Subcutaneous adipose tissue (tissue), 4 donors: ENCODE data around the gene VRK3. TPM values are rescaled to one million over a fixed set of nuclear protein-coding genes. Genes with fewer than 3 reads are reported as not detected.

Experiments used
- CTCF ChIP-seq: fragments of 450-650 bp; IDR thresholded peaks from one replicate; pipeline ENCODE4 v1.5.1; 2016; ENCODE audit warnings: low read depth, mild to moderate bottlenecking, control low read depth, antibody characterized with exemption, moderate library complexity
- total RNA-seq, 4 donors: library from RNA; depleted of rRNA; stranded (reverse); fragments of >200 nt; gene quantifications; one replicate each; pipeline ENCODE4 v1.1.0, GENCODE V29; 2016

The VRK3 gene
- total RNA-seq, 4 donors from 2014 or later, result 16.5 to 29.8 (median 26.8) TPM

GRCh38 chr19:49930483-49931011 is 94.6 kb downstream of the VRK3 start:
- TF ChIP-seq CTCF, result no peak

DNA sequence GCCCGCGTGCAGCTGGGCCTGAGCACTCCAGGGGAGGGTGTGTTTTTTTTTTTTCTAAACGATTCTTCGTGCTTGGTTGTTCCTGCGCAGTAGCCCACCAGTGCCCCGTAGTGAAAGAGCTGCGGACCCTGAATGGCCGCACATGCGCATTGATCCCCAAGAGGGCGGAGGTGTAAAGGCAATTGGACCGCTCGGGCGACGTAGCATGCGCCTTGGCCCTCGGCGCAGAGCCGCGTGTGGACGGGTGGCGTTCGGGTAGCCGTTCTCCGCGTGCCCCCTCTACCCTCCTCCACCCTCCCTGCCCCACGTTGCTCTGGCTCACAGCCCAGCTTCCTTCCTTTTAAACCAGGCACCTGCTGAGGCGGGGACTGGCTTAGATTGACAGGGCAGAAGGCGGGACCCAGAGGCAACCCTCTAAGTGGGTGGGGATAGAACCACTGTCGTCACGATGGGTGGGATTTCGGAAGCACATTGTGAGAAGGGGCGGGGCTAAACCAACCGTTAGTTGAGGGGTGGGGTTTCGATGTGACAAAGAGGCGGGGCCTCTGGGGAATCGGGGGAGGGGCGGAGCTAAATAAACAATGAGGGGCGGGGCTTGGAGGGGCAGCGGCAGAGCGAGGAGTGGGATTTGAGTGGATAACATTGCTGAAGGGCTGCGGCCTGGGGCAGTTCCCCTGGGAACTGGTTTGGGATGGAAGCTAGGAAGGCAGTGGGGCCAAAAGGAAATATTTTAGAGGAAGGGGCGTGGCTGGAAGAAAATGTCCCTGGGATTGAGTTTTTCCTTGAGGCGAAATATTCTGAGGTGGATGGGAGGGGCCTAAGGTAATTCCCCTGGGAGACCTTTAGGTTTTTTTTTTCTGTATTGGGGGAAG is 95.3 kb downstream of the VRK3 start:
- no peak for TF ChIP-seq CTCF

GRCh38 chr19:49929121-49929610 is 96.0 kb downstream of the VRK3 start, which contains the start of the genes ATF5 and NUP62:
Gene ATF5 (plus strand): TSS chr19:49929205. CDS start chr19:49930851, 1,646 bp downstream.
Gene NUP62 (minus strand): TSS chr19:49929504. CDS start chr19:49909807, 19,697 bp downstream.
- TF ChIP-seq CTCF, result no peak

DNA sequence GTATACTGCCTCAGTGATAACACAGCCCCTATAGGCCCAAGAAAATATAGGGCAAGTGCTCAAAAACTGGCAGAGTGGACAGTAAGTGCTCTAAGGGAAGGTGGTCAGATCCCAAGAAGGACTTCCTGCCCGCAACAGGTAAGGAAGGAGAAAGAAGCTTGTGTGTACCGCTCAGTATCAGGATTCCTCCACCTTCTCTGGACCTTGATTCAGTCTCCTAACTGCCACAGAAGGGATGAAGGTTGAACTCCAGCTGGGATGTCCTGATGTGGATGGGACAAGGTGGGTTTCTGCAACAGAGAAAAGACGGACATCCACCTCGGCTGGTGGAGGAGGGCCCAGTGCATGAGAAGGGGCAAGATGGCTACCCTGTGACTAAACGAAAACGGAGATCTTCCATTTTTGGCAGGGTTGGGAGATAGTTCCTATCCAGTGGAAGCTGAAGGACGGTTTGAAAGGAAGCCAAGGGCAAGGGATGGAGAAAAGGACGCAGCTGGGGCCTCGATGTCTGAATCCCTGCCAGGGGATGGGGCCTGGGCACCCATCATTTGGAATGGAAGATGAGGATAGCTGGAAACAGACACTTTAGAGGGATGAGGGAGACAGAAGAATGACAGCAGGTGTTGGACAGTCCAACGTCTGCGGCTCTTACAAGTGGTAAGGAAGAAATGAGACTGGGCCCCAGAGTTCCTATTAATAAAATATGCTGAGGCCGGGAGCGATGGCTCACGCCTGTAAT is 97.5 kb downstream of the VRK3 start:
- no peak for TF ChIP-seq CTCF

DNA sequence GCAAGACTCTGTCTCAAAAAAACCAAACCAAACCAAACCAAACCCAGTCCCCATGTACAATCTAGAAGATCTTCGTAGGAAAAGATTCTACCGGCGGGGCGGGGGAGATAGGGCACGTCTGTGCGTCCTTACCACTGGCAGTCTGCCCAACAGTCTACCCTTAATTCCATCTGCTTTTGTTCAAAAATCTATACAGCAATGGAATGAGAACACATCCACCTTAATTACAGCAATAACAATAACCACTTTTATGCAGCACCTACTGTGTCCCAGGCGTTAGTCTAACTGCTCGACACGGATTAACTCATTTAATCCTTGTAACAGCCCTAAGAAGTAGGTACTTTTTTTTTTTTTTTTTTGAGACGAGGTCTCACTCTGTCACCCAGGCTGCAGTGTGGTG is 98.7 kb downstream of the VRK3 start:
- no peak for TF ChIP-seq CTCF

Other genes with a start within 250 kb of the VRK3 start
- 10 to 100 TPM in 3 of 4 donors, 1 to 10 TPM in 1; 6.7 to 18.6 (median 13.3) TPM for gene FUZ, start 212.1 kb downstream of the VRK3 start, total RNA-seq
- 10 to 100 TPM; 15.2 to 30.5 (median 16.4) TPM for gene MED25, start 207.1 kb downstream of the VRK3 start, total RNA-seq
- gene PTOV1, start 174.2 kb downstream of the VRK3 start, total RNA-seq, result 10 to 100 TPM; 39.3 to 65.9 (median 44.2) TPM
- gene PNKP, start 157.8 kb downstream of the VRK3 start, total RNA-seq, result 10 to 100 TPM; 25.9 to 48.0 (median 38.7) TPM
- 10 to 100 TPM in 2 of 4 donors, 1 to 10 TPM in 2; 5.5 to 20.3 (median 9.1) TPM for gene AKT1S1, start 148.0 kb downstream of the VRK3 start, total RNA-seq
- 10 to 100 TPM; 19.2 to 60.8 (median 29.1) TPM for gene TBC1D17, start 147.7 kb downstream of the VRK3 start, total RNA-seq
- gene IL4I1, start 128.5 kb downstream of the VRK3 start, total RNA-seq, result 1 to 10 TPM in 1 of 4 donors, under 1 TPM in 1, not detected in 2; 0.22 to 9.3 TPM
- gene ATF5, start 96.2 kb downstream of the VRK3 start, total RNA-seq, result 10 to 100 TPM; 10.9 to 41.6 (median 17.6) TPM
- gene NUP62, start 95.9 kb downstream of the VRK3 start, total RNA-seq, result 10 to 100 TPM; 25.8 to 29.2 (median 27.6) TPM
- gene SIGLEC11, start 64.2 kb downstream of the VRK3 start, total RNA-seq, result 1 to 10 TPM in 3 of 4 donors, under 1 TPM in 1; 0.65 to 6.6 (median 2.7) TPM
- gene ZNF473, start 633 bp upstream of the VRK3 start, total RNA-seq, result 10 to 100 TPM in 2 of 4 donors, 1 to 10 TPM in 2; 8.0 to 12.4 (median 9.5) TPM
- not detected for gene IZUMO2, start 137.9 kb upstream of the VRK3 start, total RNA-seq
- 10 to 100 TPM in 2 of 4 donors, 1 to 10 TPM in 2; 8.3 to 82.1 (median 12.4) TPM for gene MYH14, start 178.2 kb upstream of the VRK3 start, total RNA-seq